ENCODE measurements around the gene SEPHS1.
"Not testable (repeated sequence)": the region's sequence is repeated elsewhere in the genome, so short reads cannot be mapped to it uniquely, and the experiment has no call there.

SEPHS1 gene

GRCh38 chr10:13348216-13349017 is at the start of gene SEPHS1:
Gene SEPHS1 (minus strand): TSS chr10:13348293. CDS start chr10:13344950, 3,343 bp downstream.
- DNase-seq (ENCODE audit: low read depth in 2 of 2), result peak; percentile 46 to 50

- DNase-seq (ENCODE audit: low read depth in 2 of 2), result no peak
Observed at GRCh38 chr10:13397052-13397451, 49.0 kb upstream of the SEPHS1 start.

- no peak for DNase-seq (ENCODE audit: low read depth in 2 of 2)
Observed at GRCh38 chr10:13396369-13396768, 48.3 kb upstream of the SEPHS1 start.

- DNase-seq (ENCODE audit: low read depth in 2 of 2), result no peak
Observed at GRCh38 chr10:13395540-13395939, 47.4 kb upstream of the SEPHS1 start.

GRCh38 chr10:13393640-13394039 is 45.5 kb upstream of the SEPHS1 start:
- DNase-seq (ENCODE audit: low read depth in 2 of 2), result no peak

- DNase-seq (ENCODE audit: low read depth in 2 of 2), result no peak
Observed at GRCh38 chr10:13392701-13393100, 44.6 kb upstream of the SEPHS1 start.

- no peak for DNase-seq (ENCODE audit: low read depth in 2 of 2)
Observed at GRCh38 chr10:13390604-13391522, 42.8 kb upstream of the SEPHS1 start.

GRCh38 chr10:13388478-13389230 is 40.6 kb upstream of the SEPHS1 start:
- no peak for DNase-seq (ENCODE audit: low read depth in 2 of 2)

- no peak for DNase-seq (ENCODE audit: low read depth in 2 of 2)
Observed at GRCh38 chr10:13386021-13386420, 37.9 kb upstream of the SEPHS1 start.

GRCh38 chr10:13383399-13383761 is 35.3 kb upstream of the SEPHS1 start:
- DNase-seq (ENCODE audit: low read depth in 2 of 2), result no peak

- DNase-seq (ENCODE audit: low read depth in 2 of 2), result no peak
Observed at GRCh38 chr10:13382703-13383398, 34.8 kb upstream of the SEPHS1 start.

- DNase-seq (ENCODE audit: low read depth in 2 of 2), result not testable (repeated sequence)
Observed at GRCh38 chr10:13379061-13379460, 31.0 kb upstream of the SEPHS1 start.

GRCh38 chr10:13376746-13377145 is 28.7 kb upstream of the SEPHS1 start:
- DNase-seq (ENCODE audit: low read depth in 2 of 2), result no peak

- no peak for DNase-seq (ENCODE audit: low read depth in 2 of 2)
Observed at GRCh38 chr10:13376297-13376696, 28.2 kb upstream of the SEPHS1 start.

- DNase-seq (ENCODE audit: low read depth in 2 of 2), result no peak
Observed at GRCh38 chr10:13375791-13376190, 27.7 kb upstream of the SEPHS1 start.

GRCh38 chr10:13373644-13374043 is 25.6 kb upstream of the SEPHS1 start:
- DNase-seq (ENCODE audit: low read depth in 2 of 2), result no peak

- no peak for DNase-seq (ENCODE audit: low read depth in 2 of 2)
Observed at GRCh38 chr10:13372524-13372923, 24.4 kb upstream of the SEPHS1 start.

GRCh38 chr10:13371897-13372470 is 23.9 kb upstream of the SEPHS1 start:
- peak; percentile 9 to 32 for DNase-seq (ENCODE audit: low read depth in 2 of 2)

- no peak for DNase-seq (ENCODE audit: low read depth in 2 of 2)
Observed at GRCh38 chr10:13366891-13367290, 18.8 kb upstream of the SEPHS1 start.

- no peak for DNase-seq (ENCODE audit: low read depth in 2 of 2)
Observed at GRCh38 chr10:13365831-13366230, 17.7 kb upstream of the SEPHS1 start.

GRCh38 chr10:13365243-13365642 is 17.1 kb upstream of the SEPHS1 start:
- no peak for DNase-seq (ENCODE audit: low read depth in 2 of 2)
